NCI-H69 (cell line): ENCODE measurements around the gene PLOD3.
A peak's percentile ranks its signal among the peaks of the same experiment; 100 is the strongest.
"Not testable (repeated sequence)": the region's sequence is repeated elsewhere in the genome, so short reads cannot be mapped to it uniquely, and the experiment has no call there.

Experiments used
- DNase-seq: peaks from one replicate; lab custom pipeline; 2025; lab: John Stamatoyannopoulos, UW

The PLOD3 gene

DNA sequence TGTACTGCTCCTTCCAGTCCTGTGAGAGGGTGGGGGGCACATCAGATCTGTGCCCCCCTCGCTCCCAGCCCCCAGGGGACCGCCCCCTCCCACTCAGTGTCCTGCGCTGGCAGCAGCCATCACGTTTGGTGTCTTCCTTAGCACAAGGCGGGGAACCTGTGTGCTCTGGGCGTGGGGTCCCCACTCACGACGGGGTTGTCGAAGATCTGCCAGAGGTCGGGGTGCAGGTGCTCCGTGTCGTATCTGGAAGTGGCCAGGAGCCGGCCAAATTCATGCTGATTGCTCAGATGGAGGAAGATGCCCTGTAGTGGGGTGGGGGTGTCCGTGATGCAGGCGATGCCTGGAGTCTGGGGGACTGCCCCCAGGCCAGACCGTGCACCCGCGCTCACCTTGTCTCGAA is 7.2 kb downstream of the PLOD3 start:
- DNase-seq: no peak

DNA sequence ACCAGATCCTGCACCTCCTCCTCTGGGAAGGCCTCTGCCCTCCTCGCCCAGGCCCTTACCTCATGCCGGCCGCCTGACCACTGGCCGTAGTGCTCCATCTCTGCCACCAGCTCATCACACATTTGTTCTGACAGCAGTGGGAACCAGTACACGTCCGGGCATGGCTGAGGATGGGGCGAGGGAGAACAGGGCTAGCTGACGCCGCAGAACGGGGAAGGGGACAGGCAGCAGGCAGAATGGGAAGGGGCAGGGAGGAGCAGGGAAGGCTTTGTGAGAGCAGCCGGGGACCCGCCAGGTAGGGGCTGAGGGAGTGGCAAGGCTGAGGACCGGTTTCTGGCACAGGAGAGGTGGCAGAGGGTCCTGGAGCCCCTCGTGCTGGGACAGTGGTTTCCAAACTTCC is 8.6 kb downstream of the PLOD3 start:
- DNase-seq: no peak

DNA sequence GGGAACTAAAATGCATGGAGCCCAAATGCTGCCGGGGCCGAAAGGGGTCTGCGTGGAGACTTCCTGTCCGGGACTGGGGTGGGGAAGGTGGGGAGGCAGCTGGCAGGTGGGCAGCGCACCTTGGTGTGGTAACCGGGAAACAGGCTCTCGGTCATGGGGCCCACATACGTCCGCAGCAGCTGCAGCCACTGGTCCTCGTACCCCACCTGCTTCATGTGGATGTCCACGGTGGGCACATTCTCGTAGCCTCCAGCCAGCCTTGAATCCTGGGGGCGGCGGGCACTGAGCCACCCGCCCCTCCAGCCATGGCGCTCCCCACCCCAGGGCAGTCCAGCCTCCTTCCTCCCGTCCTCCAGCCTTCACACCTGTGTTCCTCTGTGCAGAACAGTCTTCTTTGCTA is 9.9 kb downstream of the PLOD3 start:
- no peak for DNase-seq

DNA sequence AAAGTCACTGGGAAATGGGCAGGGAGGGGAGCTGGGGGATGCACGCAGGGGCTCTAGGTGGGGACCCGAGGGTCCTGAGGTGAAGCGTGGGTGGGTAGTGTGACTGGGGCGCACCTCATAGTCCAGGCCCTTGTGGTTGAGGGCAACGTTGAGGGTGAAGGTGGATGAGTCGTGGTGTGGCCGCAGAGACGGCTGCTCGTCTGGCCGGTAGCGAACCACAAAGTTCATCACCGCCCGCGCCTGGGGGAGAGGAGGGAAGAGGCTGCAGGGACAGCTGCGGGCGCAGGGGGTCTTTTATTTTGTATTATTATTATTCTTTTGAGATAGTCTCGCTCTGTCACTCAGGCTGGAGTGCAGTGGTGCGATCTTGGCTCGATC is 10.7 kb downstream of the PLOD3 start:
- no peak for DNase-seq

DNA sequence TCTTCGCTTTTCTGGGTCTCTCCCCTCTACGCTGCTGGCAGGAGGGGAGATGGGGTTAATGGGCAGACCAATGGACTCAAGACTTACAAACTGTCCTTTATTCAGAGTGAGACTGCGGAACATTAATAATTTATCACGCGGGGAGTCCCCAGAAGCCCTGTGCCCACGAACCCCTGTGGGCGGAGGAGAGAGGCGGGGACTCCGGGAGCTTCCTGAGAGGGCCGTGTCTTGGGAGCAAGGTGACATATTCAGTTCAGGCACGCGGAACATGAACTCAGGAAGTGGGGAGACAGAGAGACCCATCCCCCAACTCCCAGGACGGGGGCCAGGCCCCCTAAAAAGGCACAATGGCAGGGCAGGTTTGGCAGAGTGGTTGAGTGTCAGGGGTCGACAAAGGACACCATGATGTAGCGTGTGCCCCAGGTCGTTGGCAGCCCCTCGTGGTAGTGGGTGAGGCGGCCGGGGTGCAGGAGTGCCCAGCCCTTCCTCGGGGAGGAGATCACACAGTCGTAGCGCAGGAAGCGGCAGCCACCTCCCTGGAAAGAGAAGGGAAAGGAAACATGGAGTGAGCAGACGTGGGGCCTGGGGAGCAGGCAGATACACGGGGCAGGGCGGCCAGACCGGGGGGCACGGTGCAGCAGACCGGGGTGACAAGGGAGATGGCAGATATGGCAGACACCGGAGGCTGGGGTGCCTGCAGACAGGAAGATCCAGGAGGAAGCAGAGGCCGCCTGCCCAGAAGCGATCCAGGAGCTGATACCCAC is 11.3 kb downstream of the PLOD3 start:
- DNase-seq: no peak

DNA sequence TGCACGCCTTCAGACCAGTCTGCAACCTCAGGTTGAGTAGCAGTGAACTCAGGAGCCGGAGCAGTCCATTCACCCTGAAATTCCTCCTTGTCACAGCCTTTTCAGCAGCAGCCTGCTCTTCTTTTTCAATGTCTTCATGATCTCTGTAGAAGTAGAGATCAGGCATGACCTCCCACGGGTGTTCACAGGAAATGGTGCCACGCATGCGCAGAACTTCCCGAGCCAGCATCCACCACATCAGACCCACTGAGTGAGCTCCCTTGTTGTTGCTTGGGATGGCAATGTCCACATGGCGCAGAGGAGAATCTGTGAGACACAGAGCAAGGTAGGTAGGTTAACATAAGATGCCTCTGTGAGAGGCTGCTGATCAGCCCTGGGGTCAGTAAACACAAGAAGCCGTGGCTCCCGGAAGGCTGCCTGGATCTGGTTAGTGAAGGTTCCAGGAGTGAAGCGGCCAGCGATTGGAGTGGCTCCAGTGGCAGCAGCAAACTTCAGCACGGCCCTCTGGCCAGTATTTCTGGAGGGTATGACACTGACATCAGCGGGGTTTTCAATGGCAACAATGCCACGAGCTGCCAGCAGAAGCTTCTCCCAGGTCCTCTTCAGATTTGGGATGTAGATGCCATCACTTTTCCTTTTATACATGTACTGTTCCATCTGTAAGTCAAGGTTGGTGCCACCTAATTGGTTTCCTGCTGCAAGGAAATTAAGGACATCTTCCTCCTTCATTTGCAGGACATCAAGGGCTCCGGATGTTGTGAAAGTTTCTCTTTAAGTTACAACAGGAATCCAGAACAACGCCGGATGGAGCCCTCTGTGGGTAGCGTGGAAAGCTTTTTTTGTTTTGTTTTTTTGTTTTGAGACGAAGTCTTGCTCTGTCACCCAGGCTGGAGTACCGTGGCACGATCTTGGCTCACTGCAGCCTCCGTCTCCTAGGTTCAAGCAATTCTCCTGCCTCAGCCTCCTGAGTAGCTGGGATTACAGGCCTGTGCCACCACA is 13.3 kb downstream of the PLOD3 start:
- DNase-seq: not testable (repeated sequence)

DNA sequence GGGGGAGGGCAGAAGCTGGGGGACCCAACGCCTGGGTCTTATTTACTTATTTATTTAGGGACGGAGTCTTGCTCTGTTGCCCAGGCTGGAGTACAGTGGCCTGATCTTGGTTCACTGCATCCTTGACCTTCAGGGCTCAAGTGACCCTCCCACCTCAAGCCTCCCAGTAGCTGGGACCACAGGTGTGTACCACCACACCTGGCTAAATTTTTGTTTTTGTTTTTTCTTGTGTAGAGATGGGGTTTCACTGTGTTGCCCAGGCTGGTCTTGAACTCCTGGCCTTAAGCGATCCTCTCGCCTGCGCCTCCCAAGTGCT is 14.8 kb downstream of the PLOD3 start:
- no peak for DNase-seq

DNA sequence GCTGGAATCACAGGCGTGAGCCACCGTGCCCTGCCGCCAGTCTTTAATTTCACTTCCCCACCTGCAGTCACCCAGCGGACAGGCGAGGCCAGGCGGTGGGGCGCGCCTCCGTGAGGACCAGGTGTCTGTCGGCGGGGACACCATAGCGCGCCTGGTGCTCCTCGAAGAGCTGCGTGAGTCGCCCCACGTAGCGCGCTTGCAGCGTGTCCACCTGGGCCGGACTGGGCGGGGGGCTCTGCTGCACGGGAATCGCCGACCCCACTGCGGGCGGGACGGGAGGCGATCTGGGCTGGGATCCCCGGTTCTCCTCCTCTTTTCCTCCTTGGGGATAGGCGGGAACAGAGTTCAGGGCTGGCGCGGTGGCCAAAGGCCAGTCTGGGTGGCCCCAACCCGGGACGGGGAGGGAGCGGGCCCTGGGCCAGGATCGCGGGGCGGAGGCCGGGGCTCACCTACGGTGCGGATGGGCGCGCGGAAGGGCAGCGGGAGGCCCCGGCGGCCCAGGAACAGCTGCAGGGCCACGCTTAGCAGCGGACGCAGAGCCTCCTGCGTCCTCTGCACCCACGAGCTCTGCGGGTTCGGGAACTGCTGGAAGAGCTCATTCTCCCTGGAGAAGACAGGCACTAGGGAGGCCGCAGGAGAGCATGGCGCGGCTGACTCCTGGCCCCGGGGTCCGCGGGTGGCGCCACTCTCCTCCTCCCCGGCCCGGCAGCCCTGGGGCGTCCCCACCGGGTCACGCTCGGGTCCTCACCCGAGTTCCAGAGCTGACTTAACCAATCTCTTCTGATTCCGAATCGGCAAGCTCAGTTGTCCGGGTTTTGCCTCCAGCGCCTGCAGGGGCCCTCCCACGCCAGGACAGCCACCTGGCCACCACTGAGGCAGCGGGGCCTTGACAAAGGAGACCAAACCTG is 15.4 kb downstream of the PLOD3 start:
- DNase-seq: peak; percentile 62

DNA sequence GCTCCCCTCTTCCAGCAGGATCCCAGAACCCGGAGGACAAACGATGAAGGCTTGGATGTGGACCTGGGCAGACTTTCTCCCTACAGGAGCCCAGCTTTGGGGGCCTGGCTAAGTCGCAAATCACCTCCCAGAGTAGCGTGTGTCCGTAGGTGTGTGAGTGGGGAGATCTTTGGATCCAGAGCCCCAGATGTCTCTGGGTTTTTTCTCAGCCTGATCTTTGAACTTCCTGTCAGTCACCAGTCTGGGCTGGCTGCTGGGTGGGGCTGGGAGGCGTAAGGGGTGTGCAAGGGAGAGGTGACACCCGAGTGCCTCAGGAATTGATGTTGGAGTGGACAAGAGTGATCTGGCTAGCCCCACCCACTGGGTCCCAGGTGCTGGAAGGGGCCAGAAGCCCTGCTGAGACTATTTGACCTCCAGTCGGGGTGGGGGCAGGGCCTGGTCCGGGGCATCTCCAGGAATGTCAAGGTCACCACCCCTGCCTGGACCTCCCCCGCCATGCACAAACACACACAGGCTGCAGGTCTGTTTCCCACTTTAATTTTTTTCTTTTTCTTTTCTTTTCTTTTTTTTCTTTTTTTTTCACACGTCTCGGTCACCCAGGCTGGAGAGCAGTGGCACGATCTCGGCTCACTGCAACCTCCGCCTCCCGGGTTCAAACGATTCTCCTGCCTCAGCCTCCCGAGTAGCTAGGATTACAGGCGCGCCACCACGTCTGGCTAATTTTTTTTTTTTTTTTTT is 16.4 kb downstream of the PLOD3 start, which contains the start of gene MOGAT3:
Gene MOGAT3, minus strand, starts transcription at position 175 of the 738 bp plus-strand sequence. CDS start 182 bp downstream, outside the sequence.
- no peak for DNase-seq

DNA sequence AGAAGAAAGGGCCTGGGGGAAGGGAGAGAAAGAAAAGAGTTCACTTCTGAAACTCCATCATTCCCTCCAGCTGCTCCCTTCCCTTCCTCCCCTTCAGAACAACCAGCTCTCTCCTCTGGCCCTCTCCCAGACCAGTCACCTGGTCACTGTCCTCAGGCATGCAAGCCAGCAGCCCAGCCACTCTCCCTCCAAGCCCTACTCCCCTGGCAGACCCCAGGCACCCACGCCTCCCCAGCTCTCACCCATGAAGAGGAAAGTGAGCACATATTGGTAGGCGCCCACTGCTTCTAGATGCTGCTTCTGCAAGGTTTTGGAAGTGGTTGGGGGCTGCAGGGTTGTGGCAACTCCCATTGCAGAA is 16.9 kb downstream of the PLOD3 start:
- no peak for DNase-seq

DNA sequence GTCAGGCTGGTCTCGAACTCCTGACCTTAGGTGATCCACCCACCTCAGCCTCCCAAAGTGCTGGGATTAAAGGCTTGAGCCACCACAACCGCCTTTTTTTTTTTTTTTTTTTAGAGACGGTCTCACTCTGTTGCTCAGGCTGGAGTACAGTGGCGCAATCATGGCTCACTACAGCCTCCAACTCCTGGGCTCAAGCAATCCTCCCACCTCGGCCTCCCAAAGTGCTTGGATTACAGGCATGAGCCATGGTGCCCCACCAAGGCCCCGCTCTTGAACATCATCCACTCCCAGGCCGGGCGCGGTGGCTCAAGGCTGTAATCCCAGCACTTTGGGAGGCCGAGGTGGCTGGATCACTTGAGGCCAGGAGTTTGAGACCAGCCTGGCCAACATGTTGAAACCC is 17.9 kb downstream of the PLOD3 start:
- DNase-seq: not testable (repeated sequence)

DNA sequence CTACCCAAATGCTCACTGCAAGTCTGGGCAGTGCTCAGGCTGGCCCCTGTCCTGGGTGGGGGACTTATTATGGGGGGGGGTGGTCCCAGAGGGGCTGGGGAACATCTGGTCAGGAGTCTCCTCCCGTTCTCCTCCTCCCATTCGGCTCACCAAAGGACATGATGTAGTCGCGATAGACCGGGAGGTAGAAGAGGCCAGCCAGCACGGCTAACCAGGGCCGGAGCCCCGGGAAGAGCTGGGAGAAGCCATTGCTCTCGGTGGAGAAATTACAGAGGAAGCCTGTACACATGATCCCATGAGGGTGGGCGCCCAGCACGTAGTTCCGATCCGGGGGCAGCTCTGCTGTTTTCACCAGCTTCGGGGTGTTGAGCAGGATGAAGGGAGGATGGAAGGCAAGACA is 18.9 kb downstream of the PLOD3 start:
- no peak for DNase-seq

DNA sequence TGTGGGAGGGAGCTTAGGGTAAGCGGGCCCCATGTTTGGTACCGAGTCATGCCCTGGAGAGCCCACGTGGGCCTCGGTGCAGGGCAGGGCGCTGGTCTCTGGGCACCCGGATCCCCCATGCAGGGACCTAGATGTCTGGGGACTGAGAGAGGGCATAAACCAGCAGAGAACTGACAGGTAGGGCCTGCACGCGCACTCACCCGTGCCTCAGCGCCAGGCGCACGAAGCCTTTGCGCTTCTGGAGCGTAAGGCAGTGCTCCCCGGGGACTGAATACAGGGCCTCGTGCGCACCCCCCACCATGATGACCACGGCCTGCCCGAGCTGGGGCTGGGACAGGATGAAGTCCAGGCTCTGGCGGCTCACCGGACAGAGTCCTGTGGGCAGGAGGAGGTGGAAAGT is 19.4 kb downstream of the PLOD3 start:
- no peak for DNase-seq

DNA sequence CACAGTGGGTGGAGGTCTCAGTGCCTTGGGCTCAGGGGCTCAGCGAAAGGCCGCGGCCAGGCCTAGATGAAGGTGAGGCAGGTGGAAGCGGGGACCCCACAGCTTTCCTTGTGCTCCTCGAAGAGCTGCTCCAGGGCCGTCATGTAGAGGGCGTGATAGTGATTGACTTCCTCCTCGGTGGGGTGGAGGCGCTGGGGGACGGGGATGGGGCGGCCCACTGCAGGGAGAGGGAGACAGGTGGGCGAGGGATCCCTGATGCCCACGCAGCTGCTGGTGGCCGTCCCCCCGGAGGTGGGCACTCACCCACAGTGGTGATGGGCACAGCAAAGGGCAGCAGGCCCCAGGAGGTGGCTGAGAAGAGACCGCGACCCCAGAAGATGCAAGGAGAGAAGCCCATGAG is 21.5 kb downstream of the PLOD3 start:
- DNase-seq: no peak

DNA sequence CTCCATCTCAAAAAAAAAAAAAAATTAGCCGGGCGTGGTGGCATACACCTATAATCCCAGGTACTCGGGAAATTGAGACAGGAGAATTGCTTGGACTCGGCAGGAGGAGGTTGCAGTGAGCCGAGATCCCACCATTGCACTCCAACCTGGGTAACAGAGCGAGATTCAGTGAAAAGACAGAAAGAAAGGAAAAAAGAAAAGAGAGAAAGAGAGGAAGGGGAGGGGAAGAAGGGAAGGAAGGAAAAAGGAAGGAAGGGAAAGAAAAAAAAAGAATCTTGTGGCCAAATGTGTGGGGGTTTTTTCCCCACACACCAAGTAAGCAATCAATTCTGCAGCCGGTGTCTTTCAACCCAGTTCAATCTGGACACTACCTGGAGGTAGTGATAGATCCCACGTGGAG is 28.3 kb downstream of the PLOD3 start:
- no peak for DNase-seq

DNA sequence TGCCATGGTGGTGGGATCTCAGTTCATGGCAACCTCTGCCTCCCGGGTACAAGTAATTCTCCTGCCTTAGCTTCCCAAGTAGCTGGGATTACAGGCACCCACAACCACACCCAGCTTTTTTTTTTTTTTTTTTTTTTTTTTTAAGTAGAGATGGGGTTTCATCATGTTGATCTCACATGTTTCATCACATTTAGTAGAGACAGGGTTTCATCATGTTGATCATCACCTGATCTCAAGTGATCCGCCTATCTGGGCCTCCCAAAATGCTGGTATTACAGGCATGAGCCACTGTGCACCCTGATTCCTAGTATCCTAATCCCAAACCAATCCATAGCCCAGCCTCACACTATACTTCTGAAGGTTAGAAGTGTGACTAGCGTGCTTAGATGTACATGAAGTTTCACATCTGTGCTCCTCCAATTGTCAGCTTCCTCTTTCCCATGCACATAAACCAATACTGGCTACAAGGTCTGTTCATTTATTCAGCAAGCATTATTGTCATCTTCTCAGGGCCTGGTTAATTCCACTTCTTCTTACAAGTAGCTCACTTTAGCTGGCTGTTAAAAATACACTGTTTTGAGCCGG is 30.4 kb downstream of the PLOD3 start:
- no peak for DNase-seq

DNA sequence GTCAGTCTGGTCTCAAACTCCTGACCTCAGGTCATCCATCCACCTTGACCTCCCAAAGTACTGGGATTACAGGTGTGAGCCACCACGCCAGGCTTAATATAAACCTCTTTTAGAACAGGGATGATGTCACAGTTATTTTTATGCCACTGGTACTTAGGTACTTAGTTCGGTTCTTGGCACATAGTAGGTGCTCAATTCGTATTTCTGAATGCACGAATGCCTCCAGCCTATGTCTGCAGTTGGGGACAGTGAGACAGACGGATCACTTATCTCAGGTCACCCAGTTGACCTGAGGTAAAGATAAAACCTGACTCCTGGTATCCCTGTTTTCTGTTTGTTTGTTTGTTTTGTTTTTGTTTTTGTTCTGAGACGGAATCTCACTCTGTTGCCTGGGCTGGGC is 31.2 kb downstream of the PLOD3 start:
- DNase-seq: no peak

DNA sequence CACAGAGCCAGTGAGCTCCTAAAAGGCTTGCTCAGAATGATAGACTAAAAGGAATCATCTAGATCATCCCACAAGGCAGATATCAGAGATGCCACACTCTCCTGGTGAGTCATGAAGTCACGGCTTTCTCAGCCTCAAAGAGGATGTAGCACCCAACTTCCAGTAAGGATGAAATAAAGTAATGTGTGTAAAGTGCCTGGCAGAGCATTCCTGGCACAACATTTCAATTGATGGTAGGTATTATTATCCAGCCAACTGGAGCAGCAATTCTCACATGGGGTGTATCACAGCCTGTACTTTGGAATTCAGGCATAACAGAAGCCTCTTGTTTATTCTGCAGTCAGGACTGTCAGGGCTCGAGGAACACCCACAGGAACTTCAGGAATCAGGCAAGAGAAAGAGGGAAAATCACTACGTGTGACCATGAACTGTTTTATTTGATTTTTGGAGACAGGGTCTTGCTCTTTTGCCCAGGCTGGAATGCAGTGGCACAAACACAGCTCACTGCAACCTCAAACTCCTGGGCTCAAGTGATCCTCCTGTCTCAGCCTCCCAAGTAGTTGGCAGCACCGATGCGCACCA is 32.0 kb downstream of the PLOD3 start:
- no peak for DNase-seq

DNA sequence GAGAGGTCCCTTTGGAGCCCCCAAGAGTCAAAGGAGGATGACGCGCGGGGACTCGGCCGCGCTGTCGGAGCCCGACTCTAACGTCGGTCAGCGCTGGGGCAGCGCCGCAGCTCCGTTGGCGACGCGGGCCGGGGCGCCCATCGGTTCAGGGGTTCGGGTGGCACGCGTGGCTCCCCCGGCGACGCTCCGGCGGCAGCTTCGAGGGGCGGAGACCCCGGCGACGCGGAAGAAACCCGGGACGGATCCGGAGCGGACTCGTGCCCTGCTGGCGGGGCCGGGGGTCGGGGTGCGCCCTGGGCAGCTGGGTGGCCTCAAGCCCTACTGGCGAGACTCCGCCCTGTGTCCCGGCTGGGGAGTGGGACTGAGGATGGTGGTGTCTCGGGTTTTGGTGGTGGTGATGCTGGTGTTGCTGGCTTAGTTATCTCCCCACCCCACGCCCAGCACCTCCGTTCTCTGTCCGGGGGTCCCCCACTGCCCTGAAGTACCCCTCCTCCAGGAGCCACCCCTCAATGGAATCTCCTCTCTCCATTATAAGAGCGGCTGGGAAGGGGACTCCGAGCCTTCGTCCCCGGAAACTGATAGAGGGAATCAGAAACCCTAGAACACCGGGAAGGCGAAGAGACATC is 37.1 kb downstream of the PLOD3 start, which contains the start of gene NAT16:
Gene NAT16, minus strand, starts transcription at position 164 of the 626 bp plus-strand sequence. CDS start 5,486 bp downstream, outside the sequence.
- DNase-seq: no peak

DNA sequence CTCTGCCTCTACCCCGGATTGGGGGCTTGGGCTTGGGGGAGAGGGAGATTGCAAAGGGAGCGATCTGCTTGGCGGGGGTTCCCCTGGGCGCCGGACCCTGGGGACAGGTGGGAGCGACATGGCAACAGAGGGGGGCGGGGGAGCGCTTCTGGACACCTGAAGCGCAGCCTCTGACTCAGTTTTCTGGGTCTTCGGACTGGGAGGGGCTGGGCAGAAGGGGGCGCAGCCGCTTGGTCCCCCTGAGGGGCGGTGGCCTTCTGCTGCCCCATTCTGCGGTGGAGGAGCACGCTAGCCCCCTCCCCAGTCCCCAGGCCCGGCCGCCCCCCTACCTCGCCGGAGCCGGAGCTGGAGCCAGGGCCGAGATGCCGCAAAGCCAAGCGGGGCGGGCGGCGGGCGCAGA is 37.7 kb downstream of the PLOD3 start:
- peak; percentile 26 for DNase-seq
